Measurements from ENCODE around the gene GOSR1.

- TF ChIP-seq GATA3 (IDR thresholded peaks at IDR 0.05; ENCODE audit: low read depth, low read length) (no peak), GATA2 (IDR thresholded peaks at IDR 0.05; ENCODE audit: low read depth, low read length) (no peak)
These were observed 75.9 kb downstream of the GOSR1 start for GRCh38 chr17:30552994-30553566.
